MV-4-11 (cell line): ENCODE results near the gene ZBTB9.

Experiments used
- DNase-seq: peaks from one replicate; lab custom pipeline; 2025; lab: John Stamatoyannopoulos, UW

Gene ZBTB9

DNA sequence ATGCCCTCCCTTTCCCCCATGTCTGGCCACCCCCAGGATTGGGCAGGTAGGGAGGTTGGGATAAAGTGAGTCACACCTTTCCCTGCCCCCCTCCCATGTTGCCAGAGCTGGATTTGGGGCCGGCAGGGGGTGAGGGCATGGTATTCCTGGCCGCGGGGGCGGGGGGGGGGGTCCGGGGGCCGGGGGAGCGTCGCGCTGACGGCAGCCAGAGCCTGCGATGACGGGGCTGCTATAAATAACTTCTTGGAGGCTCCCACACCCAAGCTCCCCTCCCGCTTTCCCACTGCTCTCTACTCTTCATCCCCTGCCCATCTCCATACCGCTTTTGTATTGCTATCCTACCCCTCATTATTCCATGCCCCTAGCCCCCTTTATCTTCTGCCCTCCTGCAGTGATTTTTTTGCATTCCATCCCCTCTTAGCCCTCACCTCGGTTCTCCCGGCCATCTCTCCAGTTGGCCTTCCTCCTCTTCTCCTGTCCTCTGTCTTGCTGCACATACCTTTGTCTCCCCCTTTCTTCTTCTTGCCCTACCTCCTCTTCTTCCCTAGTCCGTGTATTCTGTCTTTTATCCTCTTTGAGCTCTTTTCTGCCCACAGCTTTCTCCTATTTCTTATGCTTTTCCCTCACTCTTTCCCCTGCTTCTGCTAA is 20.7 kb upstream of the ZBTB9 start:
- DNase-seq = no peak

DNA sequence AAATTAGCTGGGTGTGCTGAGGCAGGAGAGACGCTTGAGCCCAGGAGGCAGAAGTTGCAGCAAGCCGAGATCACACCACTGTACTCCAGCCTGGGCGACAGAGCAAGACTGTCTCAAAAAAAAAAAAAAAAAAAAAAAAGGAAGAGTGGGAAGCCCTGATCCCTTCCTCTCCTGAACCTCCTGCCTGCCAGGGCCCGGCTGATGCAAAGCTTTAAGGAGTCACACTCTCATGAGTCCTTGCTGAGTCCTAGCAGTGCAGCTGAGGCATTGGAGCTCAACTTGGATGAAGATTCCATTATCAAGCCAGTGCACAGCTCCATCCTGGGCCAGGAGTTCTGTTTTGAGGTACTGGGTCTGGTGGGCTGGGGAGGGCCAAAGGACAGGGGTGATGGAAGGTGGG is 19.4 kb upstream of the ZBTB9 start:
- DNase-seq = no peak

DNA sequence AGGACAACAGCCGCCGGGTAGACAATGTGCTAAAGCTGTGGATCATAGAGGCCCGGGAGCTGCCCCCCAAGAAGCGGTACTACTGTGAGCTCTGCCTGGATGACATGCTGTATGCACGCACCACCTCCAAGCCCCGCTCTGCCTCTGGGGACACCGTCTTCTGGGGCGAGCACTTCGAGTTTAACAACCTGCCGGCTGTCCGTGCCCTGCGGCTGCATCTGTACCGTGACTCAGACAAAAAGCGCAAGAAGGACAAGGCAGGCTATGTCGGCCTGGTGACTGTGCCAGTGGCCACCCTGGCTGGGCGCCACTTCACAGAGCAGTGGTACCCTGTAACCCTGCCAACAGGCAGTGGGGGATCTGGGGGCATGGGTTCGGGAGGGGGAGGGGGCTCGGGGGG is 16.7 kb upstream of the ZBTB9 start:
- no peak for DNase-seq

DNA sequence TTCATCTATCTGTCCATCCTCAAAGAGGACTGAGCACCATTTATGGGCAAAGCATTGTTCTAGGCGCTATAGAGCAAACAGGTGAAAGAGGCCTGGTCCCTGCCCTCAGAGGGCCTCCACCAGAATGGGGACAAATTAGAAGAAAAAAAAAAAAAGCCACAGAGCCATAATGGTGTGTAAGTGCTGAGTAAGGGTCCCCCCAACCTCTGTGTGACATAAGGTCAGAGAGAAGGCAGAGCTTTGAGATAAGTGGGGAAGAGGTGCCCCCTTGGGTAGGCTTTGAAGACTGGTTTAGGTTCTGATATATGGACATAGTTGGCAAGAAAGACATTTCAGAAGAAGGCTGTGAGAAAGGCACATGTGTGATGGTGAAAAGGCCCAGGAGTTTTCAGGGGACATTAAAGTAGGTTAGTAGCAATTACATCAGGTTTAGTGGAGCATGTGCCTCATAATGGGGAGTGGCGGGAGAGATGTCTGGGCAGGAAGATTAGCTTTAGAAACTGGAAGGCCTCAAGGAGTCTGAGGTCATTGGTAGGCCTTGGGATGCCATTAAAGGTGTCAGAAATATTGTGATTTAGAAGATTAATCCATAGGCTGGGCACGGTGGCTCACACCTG is 15.3 kb upstream of the ZBTB9 start:
- DNase-seq = no peak

DNA sequence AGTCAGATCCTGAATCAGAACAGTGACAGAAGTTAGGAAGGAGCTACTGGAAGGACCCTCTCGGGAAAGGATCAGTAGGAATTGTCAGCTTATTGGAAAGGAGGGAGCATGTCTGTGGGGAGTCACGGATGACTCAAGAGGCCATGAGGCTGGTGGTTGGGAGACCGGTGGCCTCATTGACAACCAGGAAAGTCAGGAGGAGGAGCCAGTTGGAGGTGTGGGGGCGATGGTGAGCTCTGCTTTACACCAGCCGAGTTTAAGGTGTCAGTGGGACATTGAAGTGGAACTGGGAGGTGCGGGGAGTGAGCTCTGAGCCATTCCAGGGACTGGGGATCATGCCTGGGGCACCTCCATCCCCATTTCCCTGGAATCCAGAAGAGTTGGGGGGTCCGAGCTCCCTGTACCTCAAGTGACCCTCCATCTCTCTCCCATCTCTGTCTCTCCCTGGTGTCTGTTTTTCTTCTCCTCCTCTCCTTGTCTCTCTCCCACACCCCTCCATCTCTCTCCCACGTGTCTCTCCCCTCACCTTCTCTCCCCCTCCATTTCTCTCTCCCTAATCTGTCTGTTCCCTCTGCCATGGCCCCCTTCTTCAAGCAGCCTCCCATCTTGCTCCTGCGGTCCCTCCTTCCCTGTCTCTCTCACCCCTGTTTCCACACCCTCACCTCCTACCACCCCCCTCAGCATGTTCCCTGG is 14.3 kb upstream of the ZBTB9 start:
- DNase-seq = no peak

DNA sequence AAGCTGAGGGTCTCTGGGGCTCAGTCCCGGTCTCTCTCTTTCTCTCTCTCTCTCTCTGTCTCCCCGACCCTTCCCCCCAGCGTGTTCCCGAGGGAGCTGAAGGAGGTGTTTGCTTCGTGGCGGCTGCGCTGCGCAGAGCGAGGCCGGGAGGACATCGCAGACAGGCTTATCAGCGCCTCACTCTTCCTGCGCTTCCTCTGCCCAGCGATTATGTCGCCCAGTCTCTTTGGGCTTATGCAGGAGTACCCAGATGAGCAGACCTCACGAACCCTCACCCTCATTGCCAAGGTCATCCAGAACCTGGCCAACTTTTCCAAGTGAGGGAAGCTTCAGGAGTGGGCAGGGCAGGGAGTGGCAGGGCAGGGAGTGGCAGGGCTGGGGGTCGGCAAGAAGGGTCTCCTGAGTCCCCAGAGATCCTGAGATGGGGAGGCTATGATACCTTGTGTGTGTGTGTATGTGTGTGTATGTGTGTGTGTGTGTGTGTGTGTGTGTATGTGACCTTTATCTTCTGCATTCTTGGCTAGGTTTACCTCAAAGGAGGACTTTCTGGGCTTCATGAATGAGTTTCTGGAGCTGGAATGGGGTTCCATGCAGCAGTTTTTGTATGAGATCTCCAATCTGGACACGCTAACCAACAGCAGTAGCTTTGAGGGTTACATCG is 13.6 kb upstream of the ZBTB9 start:
- DNase-seq = no peak

DNA sequence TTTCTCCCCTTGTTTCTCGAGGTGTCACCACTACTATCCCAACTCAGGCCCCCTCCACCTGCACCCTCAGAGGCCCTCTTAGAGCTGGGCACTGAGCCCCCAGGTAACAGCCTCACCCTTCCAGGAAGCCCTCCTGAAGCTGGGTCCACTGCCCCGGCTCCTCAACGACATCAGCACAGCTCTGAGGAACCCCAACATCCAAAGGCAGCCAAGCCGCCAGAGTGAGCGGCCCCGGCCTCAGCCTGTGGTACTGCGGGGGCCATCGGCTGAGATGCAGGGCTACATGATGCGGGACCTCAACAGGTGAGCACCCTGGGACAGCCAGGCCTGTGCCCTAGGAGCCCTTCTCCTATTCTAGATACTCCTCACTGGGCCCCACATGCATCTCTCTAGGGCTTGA is 12.9 kb upstream of the ZBTB9 start:
- no peak for DNase-seq

DNA sequence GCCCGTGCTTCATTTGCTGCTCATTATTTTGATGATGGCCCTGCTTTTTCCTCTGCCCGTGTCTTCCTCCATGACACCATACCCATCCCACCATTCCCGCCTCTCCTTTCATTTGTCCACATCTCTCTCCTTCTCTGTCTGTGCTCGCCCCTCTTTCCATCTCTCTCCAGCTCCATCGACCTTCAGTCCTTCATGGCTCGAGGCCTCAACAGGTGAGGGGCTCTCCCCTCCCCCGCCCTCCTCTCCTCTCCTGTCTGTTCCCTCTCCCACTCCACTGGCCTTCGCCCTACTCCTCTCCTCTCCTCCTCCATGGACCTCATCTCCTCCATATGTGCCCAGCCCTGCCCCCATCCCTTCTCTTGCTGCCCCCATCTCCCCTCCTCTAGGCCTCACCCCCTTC is 12.1 kb upstream of the ZBTB9 start:
- DNase-seq = no peak

DNA sequence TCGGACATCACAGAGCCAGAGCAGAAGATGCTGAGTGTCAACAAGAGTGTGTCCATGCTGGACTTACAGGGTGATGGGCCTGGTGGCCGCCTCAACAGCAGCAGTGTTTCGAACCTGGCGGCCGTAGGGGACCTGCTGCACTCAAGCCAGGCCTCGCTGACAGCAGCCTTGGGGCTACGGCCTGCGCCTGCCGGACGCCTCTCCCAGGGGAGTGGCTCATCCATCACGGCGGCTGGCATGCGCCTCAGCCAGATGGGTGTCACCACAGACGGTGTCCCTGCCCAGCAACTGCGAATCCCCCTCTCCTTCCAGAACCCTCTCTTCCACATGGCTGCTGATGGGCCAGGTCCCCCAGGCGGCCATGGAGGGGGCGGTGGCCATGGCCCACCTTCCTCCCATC is 11.4 kb upstream of the ZBTB9 start:
- DNase-seq = no peak

DNA sequence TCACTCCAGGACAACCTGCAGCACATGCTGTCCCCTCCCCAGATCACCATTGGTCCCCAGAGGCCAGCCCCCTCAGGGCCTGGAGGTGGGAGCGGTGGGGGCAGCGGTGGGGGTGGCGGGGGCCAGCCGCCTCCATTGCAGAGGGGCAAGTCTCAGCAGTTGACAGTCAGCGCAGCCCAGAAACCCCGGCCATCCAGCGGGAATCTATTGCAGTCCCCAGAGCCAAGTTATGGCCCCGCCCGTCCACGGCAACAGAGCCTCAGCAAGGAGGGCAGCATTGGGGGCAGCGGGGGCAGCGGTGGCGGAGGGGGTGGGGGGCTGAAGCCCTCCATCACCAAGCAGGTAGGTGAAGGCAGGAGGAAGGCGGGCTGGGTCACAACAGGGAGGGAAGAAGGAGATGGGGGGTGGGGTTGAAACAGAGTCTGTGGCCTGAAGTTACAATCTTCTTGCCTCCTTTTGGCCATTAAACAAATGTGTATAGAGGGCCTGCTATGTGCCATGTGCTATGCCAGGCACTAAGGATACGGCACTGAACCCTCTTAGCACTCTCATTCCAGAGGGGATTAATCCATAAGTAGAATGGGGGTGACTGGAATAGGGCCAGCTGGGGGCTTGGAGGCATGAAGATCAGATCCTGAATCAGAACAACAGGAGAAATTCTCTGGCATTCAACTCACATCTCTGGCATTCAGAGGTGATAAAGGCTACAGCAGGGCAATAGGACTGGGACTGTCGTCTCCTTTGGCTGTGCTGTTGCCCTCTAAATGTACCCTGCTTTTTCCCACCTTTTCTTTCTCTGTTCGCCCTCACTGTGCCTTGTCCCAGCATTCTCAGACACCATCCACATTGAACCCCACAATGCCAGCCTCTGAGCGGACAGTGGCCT is 10.5 kb upstream of the ZBTB9 start:
- no peak for DNase-seq

DNA sequence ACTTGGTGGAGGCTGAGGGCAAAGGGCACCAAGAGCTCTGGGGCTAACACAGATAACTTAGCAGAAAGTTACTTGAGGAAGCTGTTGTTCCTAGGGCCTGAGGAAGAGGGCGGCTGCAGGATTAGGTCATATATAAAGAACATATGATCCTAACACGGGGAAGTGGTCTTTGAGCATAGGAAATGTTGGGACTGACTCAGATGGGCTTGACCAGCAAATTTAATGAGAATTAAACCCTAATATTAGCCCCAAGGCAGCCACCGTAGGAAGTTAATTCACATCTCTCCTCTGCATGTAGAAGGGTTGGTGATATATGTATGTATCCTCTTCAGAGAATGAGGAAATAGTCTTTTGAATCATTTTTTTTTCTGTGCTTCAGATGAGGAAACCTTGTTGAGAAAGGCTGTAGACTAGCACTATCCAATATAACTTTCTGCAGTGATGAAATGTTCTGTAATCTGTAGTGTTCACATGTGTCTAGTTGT is 9.2 kb upstream of the ZBTB9 start:
- peak; percentile 89 for DNase-seq

DNA sequence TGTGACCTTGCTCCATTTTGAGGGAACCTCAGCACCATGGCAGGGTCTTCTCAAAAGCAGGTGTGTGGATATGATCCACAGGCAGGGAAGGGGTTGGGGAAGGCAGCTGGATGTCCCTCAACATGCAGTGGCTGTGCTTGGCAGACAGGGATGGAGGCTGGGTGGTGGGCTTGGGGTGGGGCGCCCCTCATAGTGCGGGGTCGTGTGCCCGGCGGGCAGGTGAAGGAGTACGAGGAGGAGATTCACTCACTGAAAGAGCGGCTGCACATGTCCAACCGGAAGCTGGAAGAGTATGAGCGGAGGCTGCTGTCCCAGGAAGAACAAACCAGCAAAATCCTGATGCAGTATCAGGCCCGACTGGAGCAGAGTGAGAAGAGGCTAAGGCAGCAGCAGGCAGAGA is 8.0 kb upstream of the ZBTB9 start:
- DNase-seq = no peak

DNA sequence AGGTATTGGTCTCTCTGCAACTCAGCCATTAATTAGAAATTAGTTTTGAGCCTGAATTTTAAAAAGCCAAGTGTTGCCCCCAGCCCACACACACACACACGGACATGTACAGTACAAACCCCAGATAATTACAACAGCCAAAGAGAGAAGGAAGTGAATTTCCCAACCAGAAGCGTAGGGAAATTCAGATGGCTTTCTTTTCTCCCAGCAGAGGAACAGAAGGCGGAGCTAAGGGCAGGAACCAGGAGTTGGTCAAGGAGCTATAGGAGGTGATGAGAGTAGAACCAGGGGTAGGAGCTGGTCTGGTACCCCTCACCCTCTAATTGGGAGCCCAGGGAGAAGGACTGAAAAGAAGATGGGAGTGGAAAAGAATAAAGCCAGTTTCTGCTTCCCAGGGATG is 3.9 kb upstream of the ZBTB9 start:
- peak; percentile 16 for DNase-seq

DNA sequence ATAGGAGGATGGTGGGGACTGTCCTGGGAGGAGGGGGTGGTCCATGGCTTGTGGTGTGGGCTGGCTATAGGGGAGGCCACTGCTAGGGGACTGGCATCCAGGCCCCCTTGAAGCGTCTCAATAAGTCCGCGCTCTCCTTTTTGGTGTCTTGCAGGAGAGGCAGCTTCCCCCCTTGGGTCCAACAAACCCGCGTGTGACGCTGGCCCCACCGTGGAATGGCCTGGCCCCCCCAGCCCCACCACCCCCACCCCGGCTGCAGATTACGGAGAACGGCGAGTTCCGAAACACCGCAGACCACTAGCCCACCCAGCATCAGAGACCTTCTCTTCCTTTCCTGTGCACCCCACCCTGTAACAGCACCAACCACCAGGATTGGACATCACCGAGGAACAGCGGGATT is 2.8 kb upstream of the ZBTB9 start:
- no peak for DNase-seq

DNA sequence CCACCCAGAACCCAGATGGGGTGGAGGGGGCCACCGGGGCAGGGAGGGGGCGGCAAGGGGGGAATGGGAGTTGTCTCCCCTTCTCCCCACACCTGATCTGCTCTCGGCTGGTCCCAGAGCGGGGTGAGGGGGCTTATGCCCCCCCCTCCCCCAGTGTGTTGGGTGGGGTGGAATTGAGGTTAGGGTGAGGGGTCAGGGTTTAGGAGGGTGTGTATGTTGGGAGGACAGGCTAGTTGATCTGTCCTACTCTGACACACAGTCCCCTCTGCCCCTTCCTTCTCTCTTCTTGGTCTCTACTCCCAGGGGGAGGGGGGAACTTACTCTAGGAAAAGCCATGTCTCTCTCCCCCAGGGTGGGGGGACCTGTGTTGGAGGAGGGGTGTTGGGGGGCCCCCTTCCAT is 1.9 kb upstream of the ZBTB9 start:
- DNase-seq = no peak

DNA sequence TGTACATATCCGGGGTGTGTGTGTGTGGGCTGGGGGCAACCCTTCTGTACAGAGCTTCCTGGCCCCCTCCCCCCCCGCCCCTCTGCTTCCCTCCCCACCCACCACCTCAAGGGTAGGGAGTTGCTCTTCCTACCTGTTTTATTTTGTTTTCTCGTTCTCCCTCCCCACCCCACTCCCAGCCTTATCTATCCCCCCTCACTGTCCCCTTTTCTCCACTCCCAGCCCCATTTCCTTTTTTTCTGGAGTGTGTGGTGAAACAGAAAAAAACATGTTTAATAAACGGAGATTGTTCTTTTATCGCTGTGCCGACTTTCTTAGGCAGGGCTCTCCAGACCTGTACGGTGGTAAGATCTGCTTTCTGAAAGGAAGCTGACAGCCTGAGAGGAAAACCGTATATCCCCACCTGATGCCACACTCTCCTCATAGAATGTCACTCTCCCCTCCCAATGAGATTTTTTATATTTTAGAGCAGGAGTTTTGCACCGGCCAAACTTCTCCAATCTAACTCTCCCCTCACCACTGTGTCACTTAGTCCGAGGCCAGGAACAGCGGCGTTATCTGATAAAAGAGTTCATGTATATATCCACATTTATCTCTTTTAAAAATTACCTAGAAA is 875 bp upstream of the ZBTB9 start:
- no peak for DNase-seq

DNA sequence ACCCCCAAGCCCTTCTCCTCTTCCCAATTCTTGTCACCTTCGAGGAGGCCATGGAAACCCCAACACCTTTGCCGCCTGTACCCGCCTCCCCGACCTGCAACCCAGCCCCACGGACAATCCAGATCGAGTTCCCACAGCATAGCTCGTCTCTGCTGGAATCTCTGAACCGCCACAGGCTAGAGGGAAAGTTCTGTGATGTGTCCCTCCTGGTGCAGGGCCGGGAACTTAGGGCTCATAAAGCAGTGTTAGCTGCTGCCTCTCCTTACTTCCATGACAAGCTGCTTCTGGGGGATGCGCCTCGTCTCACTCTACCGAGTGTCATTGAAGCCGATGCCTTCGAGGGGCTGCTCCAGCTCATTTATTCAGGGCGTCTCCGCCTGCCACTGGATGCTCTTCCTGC is 675 bp downstream of the ZBTB9 start:
- DNase-seq = no peak

DNA sequence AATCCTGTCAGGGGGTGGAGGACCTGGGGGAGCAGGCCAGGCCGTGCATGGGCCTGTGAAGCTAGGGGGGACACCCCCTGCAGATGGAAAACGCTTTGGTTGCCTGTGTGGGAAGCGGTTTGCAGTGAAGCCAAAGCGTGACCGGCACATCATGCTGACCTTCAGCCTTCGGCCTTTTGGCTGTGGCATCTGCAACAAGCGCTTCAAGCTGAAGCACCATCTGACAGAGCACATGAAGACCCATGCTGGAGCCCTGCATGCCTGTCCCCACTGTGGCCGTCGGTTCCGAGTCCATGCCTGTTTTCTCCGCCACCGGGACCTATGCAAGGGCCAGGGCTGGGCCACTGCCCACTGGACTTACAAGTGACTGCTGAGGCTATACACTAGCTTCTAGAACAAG is 1.8 kb downstream of the ZBTB9 start:
- DNase-seq = no peak

DNA sequence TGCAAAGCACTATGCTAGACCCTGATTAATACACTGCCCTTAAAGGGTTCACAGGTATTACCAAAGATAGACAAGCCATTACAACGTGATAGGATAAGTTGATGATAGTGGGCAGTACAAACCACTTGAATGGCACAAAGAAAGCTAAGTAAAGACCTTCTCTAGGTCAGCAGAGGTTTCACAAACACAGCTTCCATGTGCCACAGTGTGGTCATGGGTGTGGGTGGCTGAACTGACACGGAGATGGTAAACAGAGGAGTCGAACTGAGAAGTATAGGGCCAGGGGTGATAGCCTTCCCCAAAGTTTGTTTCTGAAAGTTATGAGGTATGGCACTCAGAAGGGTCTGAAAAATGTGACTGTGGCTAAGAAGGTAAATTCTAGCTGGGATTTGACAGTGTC is 4.3 kb downstream of the ZBTB9 start:
- DNase-seq = no peak

DNA sequence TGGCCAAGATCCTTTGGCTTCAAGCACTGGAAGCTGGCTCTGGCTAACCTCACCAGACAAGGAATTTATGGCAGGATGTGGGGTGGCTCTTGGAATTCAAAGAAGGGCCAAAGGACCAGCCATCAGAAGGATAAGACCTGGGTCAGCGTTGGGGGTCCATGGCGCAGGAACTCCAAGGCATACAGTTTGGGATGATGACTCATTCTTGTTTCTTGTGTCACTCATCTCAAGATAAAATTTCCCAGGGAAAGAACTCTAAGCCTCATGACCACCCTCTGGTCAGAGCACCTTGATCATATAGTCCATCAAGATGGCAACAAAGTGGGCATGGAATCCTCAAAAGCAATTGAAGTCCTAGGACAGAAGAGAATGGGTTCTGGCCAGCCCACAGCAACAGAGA is 4.8 kb downstream of the ZBTB9 start:
- DNase-seq = no peak

DNA sequence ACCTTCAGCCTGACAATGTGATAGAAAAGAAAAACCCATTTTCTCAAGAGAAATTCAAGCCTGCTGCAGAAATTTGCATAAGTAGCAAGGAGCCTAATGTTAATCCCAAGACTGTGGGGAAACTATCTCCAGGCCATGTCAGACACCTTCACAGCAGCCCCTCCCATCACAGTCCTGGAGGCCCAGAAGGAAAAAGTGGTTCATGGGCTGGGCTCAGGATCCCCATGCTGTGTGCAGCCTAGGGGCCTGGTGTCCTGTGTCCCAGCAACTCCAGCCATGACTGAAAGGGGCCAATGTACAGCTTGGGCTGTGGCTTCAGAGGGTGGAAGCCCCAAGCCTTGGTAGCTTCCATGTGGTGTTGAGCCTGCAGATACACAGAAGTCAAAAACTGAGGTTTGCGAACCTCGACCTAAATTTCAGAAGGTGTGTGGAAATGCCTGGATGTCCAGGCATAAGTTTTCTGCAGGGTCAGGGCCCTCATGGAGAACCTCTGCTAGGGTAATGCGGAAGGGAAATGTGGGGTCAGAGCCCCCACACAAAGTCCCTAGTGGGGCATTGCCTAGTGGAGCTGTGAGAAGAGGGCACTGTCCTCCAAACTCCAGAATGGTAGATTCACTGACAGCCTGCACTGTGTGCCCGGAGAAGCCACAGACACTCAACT is 11.8 kb downstream of the ZBTB9 start:
- DNase-seq = no peak
